ENCODE measurements around the gene ZNF367. TPM values are rescaled to one million over a fixed set of nuclear protein-coding genes. Genes with fewer than 3 reads are reported as not detected.

The ZNF367 gene
- total RNA-seq, 1 experiment from 2014 or later, result 10.1 TPM

- no peak overlapping the region for H3K4me3 Mint-ChIP-seq
- Histone ChIP-seq H3K23ac (ENCODE audit: insufficient read length, low read depth, low read length) (no peak overlapping the region), H3K4me2 (ENCODE audit: insufficient read depth, insufficient read length, low read length) (no peak overlapping the region), H3K79me2 (ENCODE audit: insufficient read depth, low read length) (no peaks in the 10 kb centered on the region), H3K9me3 (ENCODE audit: control insufficient read depth, low read depth, low read length) (no peaks in the 10 kb centered on the region), H3K14ac (ENCODE audit: insufficient read depth, low read length) (no peak overlapping the region), H3K79me1 (ENCODE audit: insufficient read depth, low read depth, low read length, poor library complexity, severe bottlenecking) (no peaks in the 10 kb centered on the region), H3K27ac (ENCODE audit: insufficient read length, low read depth, low read length) (no peak overlapping the region), H3K27me3 (ENCODE audit: insufficient read depth, low read length) (no peaks in the 10 kb centered on the region), H3K9ac (ENCODE audit: extremely low read depth, insufficient read length, low read length) (no peak overlapping the region), H3K4me1 (ENCODE audit: insufficient read depth, low read length) (no peaks in the 10 kb centered on the region; the same call in 1 of the 2 replicates), H4K8ac (replicated peaks; ENCODE audit: insufficient read length, low read depth, low read length) (no peak overlapping the region), H2BK20ac (ENCODE audit: low read depth, low read length, poor library complexity, severe bottlenecking) (no peak overlapping the region), H3K4ac (ENCODE audit: low read depth, low read length) (no peak overlapping the region), H2BK15ac (ENCODE audit: low read depth, low read length) (no peak overlapping the region), H3K23me2 (ENCODE audit: insufficient read length, low read depth, low read length, poor library complexity, severe bottlenecking) (peaks cover 7% of the 10 kb centered on the region), H4K5ac (ENCODE audit: insufficient read length, low read depth, low read length) (no peak overlapping the region), H2BK120ac (ENCODE audit: low read depth, low read length, poor library complexity, severe bottlenecking) (no peak overlapping the region), H3K56ac (ENCODE audit: insufficient read length, low read depth, low read length) (no peak overlapping the region), H4K91ac (ENCODE audit: insufficient read length, low read depth, low read length) (no peak overlapping the region), H3K18ac (ENCODE audit: insufficient read length, low read depth, low read length) (no peak overlapping the region), H2BK12ac (ENCODE audit: insufficient read length, low read depth, low read length) (no peak overlapping the region), H2AK5ac (ENCODE audit: insufficient read length, low read length) (no peak overlapping the region), H3T11ph (ENCODE audit: low read length) (no peak overlapping the region), H2AFZ (ENCODE audit: low read length) (no peak overlapping the region), H4K20me1 (ENCODE audit: control insufficient read depth, insufficient read depth, insufficient read length) (no peaks in the 10 kb centered on the region), H2BK5ac (ENCODE audit: insufficient read length, low read length) (no peak overlapping the region)
- H3K4me1 Mint-ChIP-seq, result peaks cover 18 to 34% of the 10 kb centered on the region in 2 experiments
- no CpG with 5 or more reads among the region's 4 CpGs for WGBS (ENCODE audit: extremely low coverage, insufficient read length, low lambda C conversion rate)
- no peak for DNase-seq
- H3K27me3 Mint-ChIP-seq (ENCODE audit: low read depth), result no peaks in the 10 kb centered on the region
- no peaks in the 10 kb centered on the region for H3K9me3 Mint-ChIP-seq
- no peak overlapping the region for H3K27ac Mint-ChIP-seq
- no peak for TF ChIP-seq CTCF (conservative IDR thresholded peaks at IDR 0.05)
- H3K36me3 Mint-ChIP-seq (ENCODE audit: insufficient read depth in 1 of 3, low read depth in 3 of 3), result peaks cover 0 to 11% (median 4%) of the 10 kb centered on the region in 3 experiments; a peak in 3 of 7 replicates
These were observed 36.5 kb downstream of the ZNF367 start for GRCh38 chr9:96381696-96382095.

Data from H9 (cell line).